ENCODE data around the gene PLEKHD1.
"Not testable (repeated sequence)": the region's sequence is repeated elsewhere in the genome, so short reads cannot be mapped to it uniquely, and the experiment has no call there.

The PLEKHD1 gene

DNA sequence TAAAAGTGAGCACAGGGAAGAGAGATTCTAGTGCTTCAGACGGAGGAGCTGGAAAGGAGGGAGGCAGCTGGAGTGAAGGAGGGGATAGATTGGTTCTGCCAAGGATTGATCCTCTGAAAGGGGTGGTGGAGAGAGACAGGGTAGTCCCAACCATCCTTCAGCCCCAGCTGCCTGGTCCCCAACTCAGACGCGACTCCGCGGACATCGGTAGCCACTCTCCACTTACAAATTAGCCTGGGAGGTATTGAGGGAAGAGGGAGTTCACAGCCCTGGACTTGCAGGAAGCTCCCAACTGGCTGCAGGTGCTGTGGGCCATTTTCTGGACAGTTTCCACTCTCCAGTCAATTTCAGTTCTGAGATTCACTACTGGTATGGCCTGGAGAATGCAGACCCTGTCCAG, 1.2 kb downstream of the PLEKHD1 start:
- H3K27me3 ChIP-seq (ENCODE audit: control insufficient read depth, insufficient read depth, low read length) = peaks cover 50% of the 10 kb centered on the region
- no peaks in the 10 kb centered on the region for H3K9me3 ChIP-seq (ENCODE audit: control insufficient read depth, low read length)
- H3K4me1 ChIP-seq (ENCODE audit: control insufficient read depth, insufficient read depth, low read length) = peaks cover 12% of the 10 kb centered on the region
- H3K9ac ChIP-seq (ENCODE audit: low read length) = no peak overlapping the region
- H3K4me3 ChIP-seq (ENCODE audit: low read length) = no peak overlapping the region
- no peaks in the 10 kb centered on the region for H3K36me3 ChIP-seq (ENCODE audit: control insufficient read depth, insufficient read depth, low read length)

GRCh38 chr14:69487226-69487625, 2.7 kb downstream of the PLEKHD1 start:
- Histone ChIP-seq H3K27me3 (ENCODE audit: control insufficient read depth, insufficient read depth, low read length) (peaks cover 50% of the 10 kb centered on the region), H3K9me3 (ENCODE audit: control insufficient read depth, low read length) (no peaks in the 10 kb centered on the region), H3K4me3 (ENCODE audit: low read length) (no peak overlapping the region), H3K4me1 (ENCODE audit: control insufficient read depth, insufficient read depth, low read length) (peaks cover 12% of the 10 kb centered on the region), H3K9ac (ENCODE audit: low read length) (no peak overlapping the region), H3K36me3 (ENCODE audit: control insufficient read depth, insufficient read depth, low read length) (no peaks in the 10 kb centered on the region)

- Histone ChIP-seq H3K9ac (ENCODE audit: low read length) (no peak overlapping the region), H3K9me3 (ENCODE audit: control insufficient read depth, low read length) (no peaks in the 10 kb centered on the region), H3K4me3 (ENCODE audit: low read length) (no peak overlapping the region), H3K4me1 (ENCODE audit: control insufficient read depth, insufficient read depth, low read length) (peaks cover 12% of the 10 kb centered on the region), H3K36me3 (ENCODE audit: control insufficient read depth, insufficient read depth, low read length) (no peaks in the 10 kb centered on the region), H3K27me3 (ENCODE audit: control insufficient read depth, insufficient read depth, low read length) (peaks cover 50% of the 10 kb centered on the region)
Observed at GRCh38 chr14:69487771-69488170, 3.2 kb downstream of the PLEKHD1 start.

GRCh38 chr14:69489495-69489894, 5.0 kb downstream of the PLEKHD1 start:
- H3K4me3 ChIP-seq (ENCODE audit: low read length) = no peak overlapping the region
- H3K27me3 ChIP-seq (ENCODE audit: control insufficient read depth, insufficient read depth, low read length) = peaks cover 33% of the 10 kb centered on the region
- no peaks in the 10 kb centered on the region for H3K36me3 ChIP-seq (ENCODE audit: control insufficient read depth, insufficient read depth, low read length)
- H3K9ac ChIP-seq (ENCODE audit: low read length) = no peak overlapping the region
- no peaks in the 10 kb centered on the region for H3K9me3 ChIP-seq (ENCODE audit: control insufficient read depth, low read length)
- H3K4me1 ChIP-seq (ENCODE audit: control insufficient read depth, insufficient read depth, low read length) = peaks cover 4% of the 10 kb centered on the region

GRCh38 chr14:69490219-69490918, 5.8 kb downstream of the PLEKHD1 start:
- Histone ChIP-seq H3K27me3 (ENCODE audit: control insufficient read depth, insufficient read depth, low read length) (peaks cover 24% of the 10 kb centered on the region), H3K9me3 (ENCODE audit: control insufficient read depth, low read length) (no peaks in the 10 kb centered on the region), H3K4me3 (ENCODE audit: low read length) (no peak overlapping the region), H3K4me1 (ENCODE audit: control insufficient read depth, insufficient read depth, low read length) (no peaks in the 10 kb centered on the region), H3K9ac (ENCODE audit: low read length) (no peak overlapping the region), H3K36me3 (ENCODE audit: control insufficient read depth, insufficient read depth, low read length) (no peaks in the 10 kb centered on the region)

GRCh38 chr14:69491193-69491592, 6.7 kb downstream of the PLEKHD1 start:
- no peaks in the 10 kb centered on the region for H3K36me3 ChIP-seq (ENCODE audit: control insufficient read depth, insufficient read depth, low read length)
- H3K4me3 ChIP-seq (ENCODE audit: low read length) = no peak overlapping the region
- H3K27me3 ChIP-seq (ENCODE audit: control insufficient read depth, insufficient read depth, low read length) = peaks cover 16% of the 10 kb centered on the region
- no peaks in the 10 kb centered on the region for H3K4me1 ChIP-seq (ENCODE audit: control insufficient read depth, insufficient read depth, low read length)
- H3K9me3 ChIP-seq (ENCODE audit: control insufficient read depth, low read length) = no peaks in the 10 kb centered on the region
- H3K9ac ChIP-seq (ENCODE audit: low read length) = no peak overlapping the region

GRCh38 chr14:69493038-69493437, 8.5 kb downstream of the PLEKHD1 start:
- Histone ChIP-seq H3K4me1 (ENCODE audit: control insufficient read depth, insufficient read depth, low read length) (no peaks in the 10 kb centered on the region), H3K36me3 (ENCODE audit: control insufficient read depth, insufficient read depth, low read length) (no peaks in the 10 kb centered on the region), H3K27me3 (ENCODE audit: control insufficient read depth, insufficient read depth, low read length) (peaks cover 4% of the 10 kb centered on the region), H3K9me3 (ENCODE audit: control insufficient read depth, low read length) (no peaks in the 10 kb centered on the region), H3K9ac (ENCODE audit: low read length) (no peak overlapping the region), H3K4me3 (ENCODE audit: low read length) (no peak overlapping the region)

DNA sequence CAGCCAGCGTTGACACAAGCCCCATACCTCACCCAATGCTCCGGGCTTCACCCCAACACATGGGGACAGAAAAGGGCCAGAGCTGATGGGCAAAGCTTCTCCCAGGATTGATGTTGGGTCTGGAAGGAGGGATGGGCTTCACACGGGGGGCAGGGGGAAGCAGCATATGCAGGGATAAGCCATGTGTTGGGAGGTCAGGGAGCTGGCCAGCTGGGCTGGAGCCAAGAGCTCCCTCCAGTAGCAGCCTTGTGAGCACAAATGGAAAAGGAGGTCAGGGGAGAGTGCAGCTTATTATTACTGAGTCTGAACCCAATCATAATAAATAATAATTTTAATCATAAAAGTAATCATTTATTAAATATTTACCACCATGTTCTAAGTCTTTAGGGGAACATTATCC, 9.3 kb downstream of the PLEKHD1 start:
- Histone ChIP-seq H3K4me1 (ENCODE audit: control insufficient read depth, insufficient read depth, low read length) (no peaks in the 10 kb centered on the region), H3K4me3 (ENCODE audit: low read length) (no peak overlapping the region), H3K9ac (ENCODE audit: low read length) (no peak overlapping the region)

DNA sequence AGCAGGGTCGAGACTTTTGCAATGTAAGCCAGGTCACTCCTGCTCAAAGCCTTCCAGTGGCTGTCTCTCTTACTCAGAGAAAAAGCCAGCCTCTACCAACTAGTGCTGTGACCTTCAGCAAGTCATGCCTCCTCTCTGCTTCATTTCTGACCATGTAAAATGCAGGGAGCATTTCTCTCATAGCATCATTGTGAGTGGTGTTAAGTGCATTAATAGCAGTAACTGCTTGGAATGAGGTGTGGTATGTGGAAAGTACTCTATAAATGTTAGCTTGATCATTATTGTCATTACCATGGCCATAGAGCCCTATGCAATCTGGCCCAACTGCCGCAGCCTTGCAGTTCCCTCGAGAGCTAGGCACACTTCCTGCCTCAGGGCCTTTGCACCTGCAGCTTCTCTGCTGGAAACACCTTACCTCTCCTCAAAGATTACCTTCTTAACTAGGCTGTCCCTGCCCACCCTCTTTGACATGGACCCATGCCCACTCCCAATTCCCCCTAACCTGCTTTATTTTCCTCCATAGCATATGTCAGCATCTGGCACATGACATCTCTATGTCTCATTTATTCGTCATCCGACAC, 10.9 kb downstream of the PLEKHD1 start:
- no peak overlapping the region for H3K4me3 ChIP-seq (ENCODE audit: low read length)
- H3K27me3 ChIP-seq (ENCODE audit: control insufficient read depth, insufficient read depth, low read length) = peaks cover 8% of the 10 kb centered on the region
- no peak overlapping the region for H3K9ac ChIP-seq (ENCODE audit: low read length)
- no peaks in the 10 kb centered on the region for H3K36me3 ChIP-seq (ENCODE audit: control insufficient read depth, insufficient read depth, low read length)
- H3K9me3 ChIP-seq (ENCODE audit: control insufficient read depth, low read length) = no peaks in the 10 kb centered on the region
- H3K4me1 ChIP-seq (ENCODE audit: control insufficient read depth, insufficient read depth, low read length) = no peaks in the 10 kb centered on the region

More for the DNA sequence above, 9.3 kb downstream of the PLEKHD1 start:
- Histone ChIP-seq H3K27me3 (ENCODE audit: control insufficient read depth, insufficient read depth, low read length) (peaks cover 4% of the 10 kb centered on the region), H3K9me3 (ENCODE audit: control insufficient read depth, low read length) (no peaks in the 10 kb centered on the region), H3K36me3 (ENCODE audit: control insufficient read depth, insufficient read depth, low read length) (no peaks in the 10 kb centered on the region)

DNA sequence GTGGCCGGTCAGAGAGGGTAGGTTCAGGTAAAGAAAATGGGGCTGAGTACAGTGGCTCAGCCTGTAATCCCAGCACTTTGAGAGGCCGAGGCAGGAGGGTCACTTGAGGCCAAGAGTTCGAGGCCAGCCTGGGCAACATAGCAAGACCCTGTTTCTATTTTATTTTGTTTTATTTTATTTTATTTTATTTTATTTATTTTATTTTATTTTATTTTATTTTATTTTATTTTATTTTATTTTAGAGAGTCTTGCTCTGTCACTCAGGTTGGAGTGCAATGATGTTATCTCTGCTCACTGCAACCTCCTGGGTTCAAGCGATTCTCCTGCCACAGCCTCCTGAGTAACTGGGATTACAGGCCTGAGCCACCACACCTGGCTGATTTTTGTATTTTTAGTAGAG, 13.3 kb downstream of the PLEKHD1 start:
- H3K27me3 ChIP-seq (ENCODE audit: control insufficient read depth, insufficient read depth, low read length); H3K9ac ChIP-seq (ENCODE audit: low read length); H3K4me1 ChIP-seq (ENCODE audit: control insufficient read depth, insufficient read depth, low read length); H3K9me3 ChIP-seq (ENCODE audit: control insufficient read depth, low read length); H3K36me3 ChIP-seq (ENCODE audit: control insufficient read depth, insufficient read depth, low read length); H3K4me3 ChIP-seq (ENCODE audit: low read length): not testable (repeated sequence)

DNA sequence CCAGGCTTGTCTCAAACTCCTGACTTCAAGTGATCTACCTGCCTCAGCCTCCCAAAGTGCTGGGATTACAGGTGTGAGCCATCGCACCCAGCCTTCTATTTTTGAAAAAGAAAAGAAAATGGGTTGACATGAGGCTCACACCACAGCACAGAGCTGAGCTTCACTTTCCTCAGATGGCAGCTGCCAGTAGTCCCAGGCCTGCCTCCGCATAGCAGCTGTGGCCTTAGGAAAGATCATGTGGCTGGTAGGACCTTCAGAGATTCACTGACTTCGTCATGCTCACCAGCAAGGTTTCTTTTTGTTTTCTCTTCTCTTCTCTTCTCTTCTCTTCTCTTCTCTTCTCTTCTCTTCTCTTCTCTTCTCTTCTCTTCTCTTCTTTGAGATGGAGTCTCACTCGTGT, 13.8 kb downstream of the PLEKHD1 start:
- H3K9ac ChIP-seq (ENCODE audit: low read length); H3K9me3 ChIP-seq (ENCODE audit: control insufficient read depth, low read length); H3K4me1 ChIP-seq (ENCODE audit: control insufficient read depth, insufficient read depth, low read length); H3K27me3 ChIP-seq (ENCODE audit: control insufficient read depth, insufficient read depth, low read length); H3K36me3 ChIP-seq (ENCODE audit: control insufficient read depth, insufficient read depth, low read length); H3K4me3 ChIP-seq (ENCODE audit: low read length): not testable (repeated sequence)

DNA sequence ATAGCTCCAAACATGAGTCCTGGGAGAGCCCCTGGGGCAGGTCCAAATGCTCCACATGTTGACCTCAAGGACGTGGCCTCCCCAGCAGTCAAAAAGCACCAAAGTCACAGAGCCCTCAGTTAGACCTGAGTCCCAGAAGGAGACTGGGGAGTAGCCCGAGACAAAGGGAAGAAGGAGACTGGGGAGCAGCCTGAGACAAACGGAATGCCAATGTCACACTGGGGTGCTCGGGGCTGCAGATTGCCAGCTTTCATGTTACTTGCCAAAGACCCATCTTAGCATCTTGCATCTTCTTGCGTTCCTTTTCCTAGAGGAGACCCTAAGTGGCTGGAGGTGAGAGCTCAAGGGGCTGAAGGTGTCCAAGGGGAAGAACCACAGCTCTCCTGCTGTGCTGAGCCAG, 14.9 kb downstream of the PLEKHD1 start:
- Histone ChIP-seq H3K9ac (ENCODE audit: low read length) (no peak overlapping the region), H3K27me3 (ENCODE audit: control insufficient read depth, insufficient read depth, low read length) (peaks cover 8% of the 10 kb centered on the region), H3K4me1 (ENCODE audit: control insufficient read depth, insufficient read depth, low read length) (no peaks in the 10 kb centered on the region), H3K4me3 (ENCODE audit: low read length) (no peak overlapping the region), H3K9me3 (ENCODE audit: control insufficient read depth, low read length) (no peaks in the 10 kb centered on the region), H3K36me3 (ENCODE audit: control insufficient read depth, insufficient read depth, low read length) (no peaks in the 10 kb centered on the region)

Measured in mucosa of stomach (tissue), 1 donor.